Articular chondrocyte of knee joint (primary cell): ENCODE data around the gene CD99. TPM values are rescaled to one million over a fixed set of nuclear protein-coding genes. Genes with fewer than 3 reads are reported as not detected.

Experiments
- total RNA-seq: library from RNA; depleted of rRNA; stranded (reverse); fragments of >200 nt; gene quantifications from 2 replicates; pipeline ENCODE4 v1.2.3, GENCODE V29; 2012

CD99 gene
- total RNA-seq, result 259 and 316 TPM in 2 replicates

GRCh38 chrX:2690856-2691542 is at the start of gene CD99:
CD99 (plus strand) TSS chrX:2691295; CDS start chrX:2691361, 66 bp downstream.

GRCh38 chrX:2751874-2752300 is 60.8 kb downstream of the CD99 start, which contains the start of gene XG:
XG (plus strand) TSS chrX:2752040; CDS start chrX:2752275, 235 bp downstream.

Other genes with a start within 250 kb of the CD99 start
- gene DHRSX, start 190.3 kb upstream of the CD99 start, total RNA-seq, result 14.9 and 28.6 TPM in 2 replicates
- 18.8 and 29.0 TPM in 2 replicates for gene ZBED1, start 190.3 kb upstream of the CD99 start, total RNA-seq
- 12.5 and 18.4 TPM in 2 replicates for gene XG, start 60.7 kb downstream of the CD99 start, total RNA-seq
- gene GYG2, start 137.6 kb downstream of the CD99 start, total RNA-seq, result 1.5 and 3.8 TPM in 2 replicates
- gene ARSD, start 238.0 kb downstream of the CD99 start, total RNA-seq, result 17.5 and 20.9 TPM in 2 replicates